Mesodermal cell (in vitro differentiated cells): ENCODE measurements around the gene UNK.

Experiments used
- H3K27ac ChIP-seq: 2 replicates; pipeline ENCODE4 v1.7.0; 2013; ENCODE audit warnings: mild to moderate bottlenecking, low read depth, low read length, moderate library complexity; ENCODE audit not compliant: severe bottlenecking
- H3K36me3 ChIP-seq: 2 replicates; pipeline ENCODE4 v1.7.1; 2013; ENCODE audit warnings: mild to moderate bottlenecking, low read length, moderate library complexity; ENCODE audit not compliant: control insufficient read depth, insufficient read depth
- H3K4me1 ChIP-seq: one replicate; pipeline ENCODE4 v1.7.1; 2013; ENCODE audit warnings: mild to moderate bottlenecking, low read length; ENCODE audit not compliant: insufficient read depth, control insufficient read depth, poor library complexity, severe bottlenecking
- H3K4me3 ChIP-seq: 2 replicates; pipeline ENCODE4 v1.7.0; 2013; ENCODE audit warnings: low read length, control low read depth, mild to moderate bottlenecking; ENCODE audit not compliant: insufficient read depth, poor library complexity, severe bottlenecking; ENCODE audit errors: extremely low read depth
- H3K9me3 ChIP-seq: 2 replicates; pipeline ENCODE4 v1.7.1; 2013; ENCODE audit warnings: mild to moderate bottlenecking, low read length, moderate library complexity; ENCODE audit not compliant: control insufficient read depth
- WGBS, 2 experiments: methylation state at CpG; one replicate each; pipeline ENCODE4 v1.1.5; 2013; ENCODE audit warnings: missing lambda C conversion rate in 2 of 2; ENCODE audit not compliant: insufficient coverage in 2 of 2; 5-methylcytosine and 5-hydroxymethylcytosine counted together

UNK gene

DNA sequence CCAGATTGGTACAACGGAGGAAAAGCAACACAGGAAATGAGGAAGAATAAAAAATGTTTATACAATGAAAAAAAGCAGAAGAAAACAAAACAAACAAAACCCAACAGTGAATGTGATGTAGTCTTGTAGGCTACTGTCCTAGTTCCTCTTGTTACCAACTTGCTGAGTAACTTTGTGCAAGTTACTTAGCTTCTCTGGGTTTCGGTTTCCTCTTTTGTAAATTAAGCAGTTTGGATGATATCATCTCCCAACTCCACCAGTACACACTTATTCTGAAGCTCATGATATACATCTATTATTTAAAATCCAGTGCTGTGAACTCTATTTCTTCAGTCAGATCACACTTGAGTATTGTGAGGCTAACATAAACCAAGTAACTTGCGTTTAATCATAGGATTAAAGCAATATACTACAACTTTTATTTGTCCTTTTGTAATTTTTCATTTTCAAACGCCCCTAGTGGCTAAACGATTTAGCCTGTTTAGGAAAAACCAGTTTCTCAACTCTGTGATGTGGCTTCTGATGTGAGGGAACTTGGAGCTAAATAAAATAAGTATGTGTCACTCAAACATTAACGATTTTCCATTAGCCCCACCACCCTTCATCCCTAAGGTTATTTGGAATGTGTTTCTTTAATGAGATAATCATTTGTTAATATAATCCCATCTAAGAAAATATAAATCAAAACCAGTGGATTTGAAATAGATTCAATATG, 1.4 kb upstream of the UNK start:
- H3K27ac ChIP-seq: peak overlapping the region; percentile 100
- H3K9me3 ChIP-seq: no peaks in the 10 kb centered on the region
- no CpG with 5 or more reads among the region's 6 CpGs for WGBS, 2 experiments
- peaks cover 16% of the 10 kb centered on the region for H3K4me1 ChIP-seq
- peaks cover 9% of the 10 kb centered on the region for H3K36me3 ChIP-seq
- H3K4me3 ChIP-seq: no peak overlapping the region

DNA sequence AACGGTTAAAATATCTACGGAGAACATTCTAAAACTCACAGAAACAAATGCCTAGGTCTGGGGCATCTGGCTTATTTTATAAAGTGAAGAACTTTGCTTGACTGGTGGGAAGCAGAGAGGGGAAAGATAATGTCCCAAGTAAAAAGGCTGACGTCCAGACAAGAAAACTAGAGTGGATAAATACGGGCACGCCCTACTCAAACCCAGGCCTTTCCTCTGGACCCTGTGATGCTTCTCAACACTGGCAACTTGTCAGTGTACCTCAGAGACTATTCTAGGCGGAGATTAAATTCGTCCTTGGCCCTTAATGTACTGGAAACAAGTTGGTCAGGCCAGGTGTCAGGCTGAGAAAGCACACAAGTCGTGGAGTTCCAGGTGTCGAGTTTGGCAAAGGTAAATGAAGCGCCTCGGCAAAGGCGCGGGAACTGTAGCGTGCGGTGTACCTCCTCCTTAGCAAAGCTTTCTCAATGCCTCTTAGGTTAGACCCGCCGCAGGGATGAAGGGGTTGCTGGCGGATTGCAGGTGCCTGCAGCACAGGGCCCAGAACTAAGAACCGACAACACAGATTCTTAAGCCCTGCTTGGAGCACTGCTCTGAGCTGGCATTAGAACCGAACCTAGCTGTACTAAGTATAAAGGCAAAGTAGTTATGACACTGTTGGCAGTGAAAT, 668 bp upstream of the UNK start:
- 84 to 87% methylated on average over 8 to 15 of the region's 20 CpGs for WGBS, 2 experiments
- Histone ChIP-seq H3K9me3 (no peaks in the 10 kb centered on the region), H3K36me3 (peaks cover 4% of the 10 kb centered on the region), H3K27ac (peak overlapping the region; percentile 100), H3K4me1 (peaks cover 16% of the 10 kb centered on the region), H3K4me3 (peak overlapping the region; percentile 48)

DNA sequence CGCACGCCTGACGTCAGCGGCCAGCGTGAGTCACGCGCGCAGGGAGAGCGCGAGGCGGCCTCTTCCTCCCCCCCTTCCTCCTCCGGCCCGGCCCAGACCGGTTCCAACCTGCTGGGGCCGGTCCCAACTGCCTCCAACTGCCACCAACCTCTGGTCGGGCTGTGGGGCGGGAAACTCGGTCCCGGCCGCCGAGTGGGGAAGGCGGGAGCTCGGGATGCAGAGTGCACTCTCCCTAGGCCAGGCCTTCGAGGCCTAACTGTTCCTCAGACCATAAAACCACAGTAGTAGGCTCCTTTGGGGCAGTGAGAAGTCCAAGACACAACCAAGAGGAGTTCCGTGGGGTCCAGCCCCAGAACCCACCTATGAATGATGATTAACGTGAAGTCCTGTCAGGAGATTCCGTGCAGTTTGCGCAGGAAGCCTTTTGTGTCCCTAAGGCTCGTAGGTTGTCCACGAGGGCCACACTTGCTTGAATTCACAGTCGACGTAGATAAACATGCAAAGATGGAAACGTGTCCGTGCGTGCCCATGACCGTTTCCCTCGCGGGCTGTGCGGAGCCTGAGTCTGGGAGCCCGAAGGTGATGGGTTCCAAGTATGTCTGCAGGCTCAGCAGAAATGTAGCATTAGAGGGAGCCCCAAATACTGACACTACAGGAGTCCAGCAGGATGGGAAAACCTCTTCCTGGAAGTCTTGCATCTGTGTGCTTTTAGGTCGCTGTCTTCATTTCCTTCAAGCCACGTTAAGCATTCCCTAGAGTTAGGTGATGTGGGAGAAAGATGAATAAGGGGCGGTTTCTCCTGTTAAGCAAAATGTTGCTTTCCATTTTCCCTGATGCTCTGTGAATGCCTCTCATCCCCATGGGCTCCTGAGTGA, 647 bp downstream of the UNK start:
- Histone ChIP-seq H3K27ac (peak overlapping the region; percentile 100), H3K36me3 (peaks cover 8% of the 10 kb centered on the region), H3K4me3 (peak overlapping the region; percentile 48), H3K9me3 (no peaks in the 10 kb centered on the region), H3K4me1 (peaks cover 16% of the 10 kb centered on the region)
- WGBS, 2 experiments: 13 to 18% methylated on average over 17 to 26 of the region's 43 CpGs

DNA sequence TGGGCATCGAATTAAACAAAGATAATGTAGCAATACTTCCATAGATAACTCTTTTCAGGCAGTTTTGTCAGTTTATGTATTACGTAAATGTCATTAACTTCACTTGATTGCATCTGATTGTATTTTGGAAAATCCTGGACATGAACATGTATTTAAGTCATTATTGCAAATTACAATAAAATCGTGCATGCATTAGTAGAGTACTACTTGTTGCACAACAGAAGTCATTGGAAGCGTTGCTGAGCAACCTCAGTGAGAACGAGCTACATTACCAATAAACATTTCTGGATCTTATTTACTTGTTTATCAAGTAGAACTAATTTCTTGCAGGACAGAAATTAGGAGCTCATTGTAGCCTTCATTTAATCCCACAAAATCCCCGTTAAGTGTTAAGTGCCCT, 6.6 kb downstream of the UNK start:
- Histone ChIP-seq H3K9me3 (no peaks in the 10 kb centered on the region), H3K36me3 (peaks cover 63% of the 10 kb centered on the region), H3K27ac (no peak overlapping the region), H3K4me1 (peaks cover 6% of the 10 kb centered on the region), H3K4me3 (no peak overlapping the region)
- WGBS, 2 experiments: 100% methylated on average over 2 of the region's 6 CpGs; no CpG with 5 or more reads in 1 of the 2 experiments

DNA sequence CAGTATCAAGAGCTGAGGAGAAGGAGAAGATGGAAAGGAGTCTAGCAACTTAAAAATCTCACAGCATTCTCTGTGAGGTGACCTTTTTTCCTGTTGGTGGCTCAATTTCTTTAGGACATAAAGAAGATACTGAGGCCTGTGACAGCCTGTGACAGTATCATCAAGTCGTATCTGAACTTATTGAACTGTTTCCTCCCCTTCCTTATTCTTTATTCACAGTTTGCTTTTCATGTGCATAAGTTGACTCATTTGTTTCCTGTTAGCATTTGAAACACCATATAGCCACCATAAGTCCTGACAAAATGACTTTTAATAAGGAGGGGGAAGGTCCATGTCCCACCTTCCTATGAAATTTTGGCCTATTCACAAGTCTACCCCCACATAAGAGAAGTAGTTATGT, 8.9 kb downstream of the UNK start:
- H3K4me3 ChIP-seq: no peak overlapping the region
- 100% methylated on average over 1 of the region's 1 CpG; no CpG with 5 or more reads in 1 of the 2 experiments for WGBS, 2 experiments
- peaks cover 81% of the 10 kb centered on the region for H3K36me3 ChIP-seq
- no peaks in the 10 kb centered on the region for H3K9me3 ChIP-seq
- H3K4me1 ChIP-seq: no peaks in the 10 kb centered on the region
- no peak overlapping the region for H3K27ac ChIP-seq

DNA sequence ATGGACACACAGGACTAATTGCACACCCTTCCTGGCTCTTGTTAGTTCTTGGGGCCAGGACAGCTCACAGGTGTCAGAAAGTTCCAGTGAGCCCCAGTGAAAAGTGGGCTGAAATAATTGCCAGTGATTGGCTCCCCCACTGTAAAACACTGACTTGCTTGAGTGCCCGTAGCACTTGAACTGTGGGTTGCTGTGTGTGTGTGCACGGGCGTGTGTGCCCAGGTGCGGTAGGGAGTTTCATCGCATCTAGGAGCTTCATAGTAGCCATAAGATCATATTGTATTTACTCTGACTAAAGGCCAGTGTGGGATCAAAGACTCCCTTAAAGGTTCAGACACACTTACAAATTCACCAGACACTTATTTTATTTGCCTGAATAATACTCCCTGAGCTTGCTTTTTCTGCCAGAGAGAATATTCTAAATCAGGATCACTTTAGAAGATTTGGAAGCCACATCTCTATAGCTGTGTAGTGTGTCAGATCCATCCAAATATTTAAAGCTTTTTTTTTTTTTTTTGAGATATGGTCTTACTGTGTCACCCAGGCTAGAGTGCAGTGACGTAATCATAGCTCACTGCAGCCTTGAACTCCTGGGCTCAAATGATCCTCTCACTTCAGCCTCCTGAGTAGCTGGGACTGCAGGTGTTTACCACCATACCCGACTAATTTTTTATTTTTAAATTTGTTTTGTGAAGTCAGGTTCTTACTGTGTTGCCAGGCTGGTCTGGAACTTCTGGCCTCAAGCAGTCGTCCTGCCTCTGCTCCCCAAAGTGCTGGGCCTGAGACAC, 11.4 kb downstream of the UNK start:
- H3K9me3 ChIP-seq: no peaks in the 10 kb centered on the region
- H3K4me3 ChIP-seq: no peak overlapping the region
- H3K4me1 ChIP-seq: no peaks in the 10 kb centered on the region
- no peak overlapping the region for H3K27ac ChIP-seq
- WGBS, 2 experiments: 87 to 100% methylated on average over 3 of the region's 8 CpGs
- H3K36me3 ChIP-seq: peaks cover 88% of the 10 kb centered on the region

DNA sequence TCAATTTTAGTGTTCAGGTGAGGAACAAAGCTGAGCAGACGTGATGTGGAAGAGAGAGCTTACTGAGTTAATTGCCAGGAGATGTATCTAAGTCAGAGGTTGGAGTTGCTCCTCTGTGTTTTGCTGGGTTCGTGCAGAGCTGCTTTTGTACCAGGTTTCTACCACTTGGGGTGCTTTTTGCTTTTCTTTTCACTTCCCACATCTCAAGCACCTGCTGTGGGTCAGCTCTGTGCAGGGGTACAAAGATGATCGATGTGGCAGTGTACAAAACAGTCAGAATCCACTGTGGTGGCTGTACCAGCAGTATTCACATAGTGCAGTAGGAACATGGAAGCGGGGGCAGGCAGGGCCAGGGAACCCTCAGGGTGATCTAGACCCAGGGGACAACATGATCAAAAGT, 14.8 kb downstream of the UNK start:
- Histone ChIP-seq H3K36me3 (peaks cover 67% of the 10 kb centered on the region), H3K4me1 (no peaks in the 10 kb centered on the region)

DNA sequence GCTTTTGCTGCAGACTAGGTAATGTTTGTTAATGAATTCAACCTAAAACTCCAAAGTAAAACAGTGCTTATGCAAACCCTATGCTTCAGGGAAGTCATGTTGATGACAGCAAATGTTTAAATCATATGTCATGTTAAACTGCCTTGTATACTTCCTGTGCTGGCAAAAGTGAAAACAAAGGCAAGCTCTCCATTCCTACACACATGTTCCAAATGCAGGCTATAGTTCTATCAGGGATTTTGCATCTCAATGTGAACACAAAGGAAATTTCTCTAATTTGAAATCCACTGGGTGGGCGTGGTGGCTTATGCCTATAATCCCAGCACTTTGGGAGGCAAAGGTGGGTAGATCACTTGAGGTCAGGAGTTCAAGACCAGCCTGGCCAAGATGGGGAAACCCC, 19.3 kb downstream of the UNK start:
- WGBS, 2 experiments: no CpG with 5 or more reads among the region's 1 CpG
- H3K9me3 ChIP-seq: no peaks in the 10 kb centered on the region
- H3K4me3 ChIP-seq: no peak overlapping the region
- H3K36me3 ChIP-seq: peaks cover 25% of the 10 kb centered on the region
- no peaks in the 10 kb centered on the region for H3K4me1 ChIP-seq
- no peak overlapping the region for H3K27ac ChIP-seq

More for the DNA sequence above, 14.8 kb downstream of the UNK start:
- no peaks in the 10 kb centered on the region for H3K9me3 ChIP-seq
- no peak overlapping the region for H3K4me3 ChIP-seq
- WGBS, 2 experiments: 89 to 95% methylated on average over 3 of the region's 4 CpGs
- H3K27ac ChIP-seq: no peak overlapping the region

DNA sequence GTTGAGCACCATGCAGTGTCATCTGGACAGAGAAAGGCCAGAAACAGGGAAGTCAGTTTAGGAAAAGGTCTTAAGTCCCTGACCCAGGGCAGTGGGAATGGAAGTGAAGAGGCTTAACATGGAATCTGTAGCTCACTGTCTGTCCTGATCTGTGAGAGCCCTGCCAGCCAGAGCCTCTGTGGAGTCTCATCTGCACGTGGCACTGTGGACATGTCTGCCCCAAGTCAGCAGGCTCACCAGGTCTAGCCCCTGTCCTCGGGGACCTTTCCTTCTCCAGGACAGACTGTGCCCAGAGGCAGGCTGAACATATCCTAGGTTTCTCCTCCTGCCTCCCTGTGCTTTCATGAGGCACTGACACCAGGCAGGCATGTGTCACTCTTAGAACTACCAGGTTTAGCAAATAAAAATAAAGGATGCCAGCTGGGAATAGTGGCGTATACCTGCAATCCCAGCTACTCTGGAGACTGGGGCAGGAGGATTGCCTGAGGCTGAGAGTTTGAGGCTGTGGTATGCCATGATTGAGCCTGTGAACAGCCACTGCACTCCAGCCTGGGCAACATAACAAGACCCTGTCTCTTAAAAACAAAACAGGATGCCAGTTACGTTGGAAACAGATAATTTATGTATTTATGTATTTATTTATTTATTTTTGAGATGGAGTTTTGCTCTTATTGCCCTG, 22.4 kb downstream of the UNK start:
- WGBS, 2 experiments: 94 to 100% methylated on average over 2 to 3 of the region's 4 CpGs
- Histone ChIP-seq H3K4me3 (no peak overlapping the region), H3K9me3 (no peaks in the 10 kb centered on the region)

DNA sequence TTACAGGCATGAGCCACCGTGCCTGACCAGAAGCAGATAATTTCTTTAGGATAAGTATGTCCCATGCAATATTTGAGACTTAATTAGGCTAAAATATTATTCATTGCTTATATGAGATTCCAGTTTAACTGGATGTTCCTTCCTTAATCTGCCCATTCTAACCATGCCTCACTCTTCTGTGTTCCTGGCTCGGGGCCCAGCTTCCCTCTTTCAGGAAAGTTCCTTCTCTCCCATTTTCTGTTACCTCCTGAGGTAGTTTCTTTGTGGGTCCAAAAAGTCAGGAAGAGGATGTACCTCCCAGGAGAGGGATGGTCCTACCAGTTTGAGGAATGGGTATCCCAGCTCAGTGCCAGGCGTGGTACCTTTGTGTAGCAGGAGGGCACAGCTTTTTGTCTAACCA, 23.3 kb downstream of the UNK start:
- H3K27ac ChIP-seq: no peak overlapping the region
- H3K36me3 ChIP-seq: peaks cover 27% of the 10 kb centered on the region
- 83 to 100% methylated on average over 1 to 2 of the region's 3 CpGs for WGBS, 2 experiments
- no peaks in the 10 kb centered on the region for H3K9me3 ChIP-seq
- no peak overlapping the region for H3K4me3 ChIP-seq
- H3K4me1 ChIP-seq: no peaks in the 10 kb centered on the region

More for the DNA sequence above, 22.4 kb downstream of the UNK start:
- no peaks in the 10 kb centered on the region for H3K4me1 ChIP-seq
- H3K36me3 ChIP-seq: peaks cover 26% of the 10 kb centered on the region
- H3K27ac ChIP-seq: no peak overlapping the region
